ENCODE measurements around the gene SOX3.

SOX3 gene

GRCh38 chrX:140475025-140475424 lies 29.8 kb downstream of the SOX3 start:
- DNase-seq (ENCODE audit: low read depth): no peak
- no peak overlapping the region for H3K4me3 ChIP-seq (ENCODE audit: control insufficient read depth, low read depth, low read length)
- no peak for TF ChIP-seq CTCF (conservative IDR thresholded peaks at IDR 0.05; ENCODE audit: control insufficient read depth, insufficient read depth, low read depth, low read length)

GRCh38 chrX:140467211-140467610 lies 37.7 kb downstream of the SOX3 start:
- no peak for TF ChIP-seq CTCF (conservative IDR thresholded peaks at IDR 0.05; ENCODE audit: control insufficient read depth, insufficient read depth, low read depth, low read length)
- no peak for DNase-seq (ENCODE audit: low read depth)
- no peak overlapping the region for H3K4me3 ChIP-seq (ENCODE audit: control insufficient read depth, low read depth, low read length)

Data from fibroblast of mammary gland (primary cell).